ENCODE data around the gene SH3RF3. TPM values are rescaled to one million over a fixed set of nuclear protein-coding genes. Genes with fewer than 3 reads are reported as not detected.

The SH3RF3 gene
- total RNA-seq, 6 donors from 2014 or later, result 4.1 to 21.0 (median 8.0) TPM

DNA sequence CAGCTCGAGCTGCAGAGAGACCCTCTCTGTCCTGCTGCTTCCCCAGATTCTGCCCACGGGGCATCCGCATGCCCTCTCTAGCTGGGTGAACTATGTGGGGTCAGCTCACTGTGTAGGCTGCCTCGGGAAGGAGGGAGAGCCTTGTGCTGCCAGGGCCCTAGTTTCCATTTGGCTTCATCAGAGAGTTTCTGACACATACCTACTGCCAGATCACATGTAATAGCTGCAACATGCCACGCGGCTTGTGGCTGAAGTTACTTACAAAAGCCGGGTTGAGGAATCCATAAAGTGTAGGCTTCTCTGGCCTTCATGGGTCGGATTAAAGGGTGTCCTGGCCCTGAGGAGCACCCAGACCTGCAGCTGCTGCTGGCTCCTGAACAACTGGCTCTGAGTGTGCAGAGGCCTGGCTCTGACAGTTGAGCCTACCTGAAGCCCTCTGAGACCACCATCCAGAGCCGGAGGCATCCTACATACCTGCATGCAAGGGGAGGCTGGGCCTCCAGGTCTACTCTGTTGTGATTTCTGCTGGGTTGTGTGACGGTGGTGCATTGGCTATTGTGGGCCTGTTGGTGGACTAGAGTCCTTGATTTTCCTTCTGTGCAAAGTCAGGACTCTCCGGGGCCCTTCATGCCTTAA, 130.0 kb downstream of the SH3RF3 start:
- no peak for DNase-seq
- Histone ChIP-seq H3K4me1 (peaks cover 31 to 58% (median 44%) of the 10 kb centered on the region in 4 donors), H3K9me3 (no peaks in the 10 kb centered on the region), H3K4me3 (no peak overlapping the region), H3K27me3 (no peaks in the 10 kb centered on the region), H3K27ac (no peak overlapping the region), H3K36me3 (no peaks in the 10 kb centered on the region)
- 87 to 91% methylated on average over 3 to 11 of the region's 11 CpGs for WGBS, 2 donors
- no peak for ATAC-seq (ENCODE audit: low FRiP score in 2 of 2)
- TF ChIP-seq, protein P1, sequence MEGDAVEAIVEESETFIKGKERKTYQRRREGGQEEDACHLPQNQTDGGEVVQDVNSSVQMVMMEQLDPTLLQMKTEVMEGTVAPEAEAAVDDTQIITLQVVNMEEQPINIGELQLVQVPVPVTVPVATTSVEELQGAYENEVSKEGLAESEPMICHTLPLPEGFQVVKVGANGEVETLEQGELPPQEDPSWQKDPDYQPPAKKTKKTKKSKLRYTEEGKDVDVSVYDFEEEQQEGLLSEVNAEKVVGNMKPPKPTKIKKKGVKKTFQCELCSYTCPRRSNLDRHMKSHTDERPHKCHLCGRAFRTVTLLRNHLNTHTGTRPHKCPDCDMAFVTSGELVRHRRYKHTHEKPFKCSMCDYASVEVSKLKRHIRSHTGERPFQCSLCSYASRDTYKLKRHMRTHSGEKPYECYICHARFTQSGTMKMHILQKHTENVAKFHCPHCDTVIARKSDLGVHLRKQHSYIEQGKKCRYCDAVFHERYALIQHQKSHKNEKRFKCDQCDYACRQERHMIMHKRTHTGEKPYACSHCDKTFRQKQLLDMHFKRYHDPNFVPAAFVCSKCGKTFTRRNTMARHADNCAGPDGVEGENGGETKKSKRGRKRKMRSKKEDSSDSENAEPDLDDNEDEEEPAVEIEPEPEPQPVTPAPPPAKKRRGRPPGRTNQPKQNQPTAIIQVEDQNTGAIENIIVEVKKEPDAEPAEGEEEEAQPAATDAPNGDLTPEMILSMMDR (IDR thresholded peaks at IDR 0.05), result no peak
- TF ChIP-seq POLR2AphosphoS5 (IDR thresholded peaks at IDR 0.05) (no peak), POLR2A (IDR thresholded peaks at IDR 0.05) (no peak), EP300 (IDR thresholded peaks at IDR 0.05) (no peak)

DNA sequence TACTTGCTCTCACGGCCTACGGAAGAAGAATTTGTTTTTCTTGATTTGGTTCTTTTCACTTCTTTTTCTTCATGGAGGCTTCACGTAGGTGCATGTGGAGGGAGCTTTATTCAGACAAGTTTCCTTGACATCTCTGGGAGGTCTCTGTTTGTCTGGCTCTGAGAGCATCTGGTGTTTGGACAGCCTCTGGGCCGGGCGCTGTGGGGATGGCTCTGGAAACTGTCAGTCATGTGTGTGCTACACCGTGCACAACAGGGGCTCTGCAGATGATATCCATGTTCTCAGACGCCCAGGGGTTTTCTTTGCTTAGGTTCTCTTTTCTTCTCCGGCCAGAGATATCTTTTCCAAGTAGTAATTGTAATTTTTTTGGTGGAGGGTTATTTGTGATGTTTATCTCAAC, 130.7 kb downstream of the SH3RF3 start:
- H3K4me3 ChIP-seq, result no peak overlapping the region
- ATAC-seq (ENCODE audit: low FRiP score in 2 of 2), result no peak
- H3K36me3 ChIP-seq, result no peaks in the 10 kb centered on the region
- WGBS, 2 donors, result 90 to 97% methylated on average over 8 of the region's 8 CpGs
- no peak overlapping the region for H3K27ac ChIP-seq
- H3K27me3 ChIP-seq, result no peaks in the 10 kb centered on the region
- H3K4me1 ChIP-seq, result peaks cover 32 to 58% (median 46%) of the 10 kb centered on the region in 4 donors
- TF ChIP-seq POLR2AphosphoS5 (IDR thresholded peaks at IDR 0.05) (no peak), EP300 (IDR thresholded peaks at IDR 0.05) (no peak), POLR2A (IDR thresholded peaks at IDR 0.05) (no peak)
- TF ChIP-seq, protein P1 (IDR thresholded peaks at IDR 0.05), result no peak
- H3K9me3 ChIP-seq, result no peaks in the 10 kb centered on the region
- DNase-seq, result no peak

DNA sequence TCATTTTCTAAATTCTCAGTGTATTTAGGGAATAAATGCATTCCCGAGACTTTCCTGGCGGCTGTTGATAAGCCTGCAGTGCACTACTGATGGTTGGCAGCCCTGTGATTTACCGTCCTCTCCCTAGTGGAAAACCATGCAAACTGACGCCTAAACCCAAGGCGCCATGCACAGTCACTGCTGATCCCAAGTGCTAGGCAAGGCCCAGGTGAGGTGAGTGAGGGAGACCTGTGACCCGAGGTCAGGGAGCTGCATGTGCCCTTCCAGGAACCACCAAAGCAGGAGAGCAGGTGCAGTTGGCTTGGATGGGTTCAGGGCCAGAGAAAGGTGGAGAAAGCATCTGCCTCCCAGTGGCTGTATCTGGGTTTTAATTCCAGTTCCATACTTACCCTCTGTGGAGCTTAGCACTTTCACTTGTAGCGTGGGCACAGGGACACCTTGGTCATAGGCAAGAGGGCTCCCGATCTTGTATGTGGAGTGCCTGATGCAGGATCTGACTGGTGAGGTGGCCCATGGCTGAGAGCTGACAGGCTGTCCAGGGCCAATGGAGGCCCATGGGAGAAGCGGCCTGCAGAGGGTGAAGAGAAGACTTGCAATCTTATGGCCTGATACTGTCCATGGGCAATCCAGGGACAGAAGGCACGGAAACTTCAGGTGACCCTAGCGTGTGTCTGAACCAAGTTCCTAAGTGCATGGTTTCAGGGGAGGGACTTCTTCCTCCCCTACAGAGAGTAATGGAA, 131.3 kb downstream of the SH3RF3 start:
- 94 to 97% methylated on average over 7 to 11 of the region's 11 CpGs for WGBS, 2 donors
- no peak overlapping the region for H3K4me3 ChIP-seq
- H3K27me3 ChIP-seq, result no peaks in the 10 kb centered on the region
- H3K27ac ChIP-seq, result no peak overlapping the region
- no peak for ATAC-seq (ENCODE audit: low FRiP score in 2 of 2)
- H3K36me3 ChIP-seq, result no peaks in the 10 kb centered on the region
- no peak for DNase-seq
- no peaks in the 10 kb centered on the region for H3K9me3 ChIP-seq
- H3K4me1 ChIP-seq, result peaks cover 34 to 59% (median 49%) of the 10 kb centered on the region in 4 donors
- TF ChIP-seq POLR2A (IDR thresholded peaks at IDR 0.05) (no peak), EP300 (IDR thresholded peaks at IDR 0.05) (no peak), POLR2AphosphoS5 (IDR thresholded peaks at IDR 0.05) (no peak)
- TF ChIP-seq, protein P1 (IDR thresholded peaks at IDR 0.05), result no peak

DNA sequence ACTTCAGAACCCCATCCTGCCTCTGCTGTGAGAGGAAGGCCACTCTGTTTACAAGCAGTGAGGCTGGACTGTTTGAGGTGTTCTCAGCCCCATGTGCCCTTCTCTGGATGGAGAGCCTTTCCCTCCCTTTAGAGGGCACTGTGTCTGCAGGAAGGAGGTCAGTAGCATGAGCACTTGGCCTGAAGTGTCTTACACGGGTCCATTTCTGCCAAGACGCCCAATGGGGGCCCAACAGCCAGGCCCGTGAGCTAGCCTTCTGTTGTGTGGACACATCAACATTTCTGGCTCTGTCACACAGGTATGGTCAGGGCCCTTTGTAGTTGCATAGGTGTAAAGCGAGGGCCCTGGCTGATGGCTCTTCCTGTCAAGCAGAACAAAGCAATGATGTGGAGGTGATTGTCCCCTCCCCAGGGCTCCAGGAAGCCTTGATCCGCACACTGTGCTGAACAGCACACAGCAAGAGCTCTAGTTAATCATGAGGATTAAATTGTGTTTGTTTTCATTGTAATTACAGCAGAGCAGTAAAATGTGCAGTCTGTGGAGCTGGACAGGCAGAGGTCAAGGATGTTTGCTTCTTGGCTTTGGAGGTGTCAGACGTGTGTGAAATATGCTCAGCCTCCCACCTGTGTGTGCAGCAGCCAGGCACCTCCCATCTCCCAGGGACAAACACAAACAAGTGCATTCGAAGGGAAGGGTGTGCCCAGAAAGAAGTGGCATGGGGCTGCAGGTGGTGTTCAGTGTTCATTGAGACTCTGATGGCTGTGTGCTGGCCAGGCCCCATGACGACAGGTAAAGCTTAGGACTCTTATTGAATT, 132.1 kb downstream of the SH3RF3 start:
- TF ChIP-seq POLR2A (IDR thresholded peaks at IDR 0.05), result no peak
- TF ChIP-seq, protein P1 (IDR thresholded peaks at IDR 0.05), result peak in 4 of 6 experiments; percentile 20 to 48 (median 35)
- Histone ChIP-seq H3K27ac (no peak overlapping the region), H3K36me3 (no peaks in the 10 kb centered on the region), H3K27me3 (no peaks in the 10 kb centered on the region), H3K4me1 (peaks cover 36 to 63% (median 52%) of the 10 kb centered on the region in 4 donors), H3K4me3 (no peak overlapping the region), H3K9me3 (no peaks in the 10 kb centered on the region)
- ATAC-seq (ENCODE audit: low FRiP score in 2 of 2) (peak; percentile 12 to 52), DNase-seq (peak in 1 of 2 donors; percentile 39)
- WGBS, 2 donors, result 60 to 65% methylated on average over 4 to 8 of the region's 8 CpGs

Data from upper lobe of left lung (tissue), 6 donors.